ENCODE measurements around the gene NUDT1.

Gene NUDT1

DNA sequence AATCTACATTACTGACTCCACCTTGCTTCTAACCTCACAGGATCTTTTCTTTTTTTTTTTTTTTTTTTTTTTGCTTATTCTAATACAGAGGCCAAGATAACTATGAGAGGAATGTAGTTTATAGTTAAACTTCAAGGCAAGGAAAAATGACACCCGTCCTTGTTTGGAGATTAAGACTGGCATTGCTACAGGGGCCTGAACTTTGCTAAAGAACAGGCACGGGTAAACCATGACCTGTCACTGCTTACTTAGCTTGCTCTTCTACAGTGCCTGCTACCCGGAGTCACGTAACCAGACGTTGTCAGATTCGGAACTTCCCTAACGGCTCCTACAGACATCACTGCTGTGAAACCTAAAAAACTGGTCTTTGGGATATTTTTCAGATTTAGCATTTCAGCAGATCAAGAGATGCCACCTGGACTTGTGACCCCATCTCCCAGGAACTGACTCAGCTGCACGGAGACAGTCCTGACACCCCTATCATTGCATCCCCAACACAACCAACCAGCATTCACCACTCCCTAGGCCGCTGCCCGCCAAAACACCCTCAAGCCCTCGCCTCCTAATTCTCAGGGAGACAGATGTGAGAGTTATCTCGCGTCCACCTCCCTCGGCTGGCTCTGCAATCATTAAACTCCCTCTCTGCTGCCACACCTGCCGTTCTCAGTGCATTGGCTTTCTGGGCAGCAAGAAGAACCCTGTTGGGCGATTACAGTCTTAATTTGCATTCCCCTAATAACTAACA, 36.8 kb upstream of the NUDT1 start:
- DNase-seq: no peak

DNA sequence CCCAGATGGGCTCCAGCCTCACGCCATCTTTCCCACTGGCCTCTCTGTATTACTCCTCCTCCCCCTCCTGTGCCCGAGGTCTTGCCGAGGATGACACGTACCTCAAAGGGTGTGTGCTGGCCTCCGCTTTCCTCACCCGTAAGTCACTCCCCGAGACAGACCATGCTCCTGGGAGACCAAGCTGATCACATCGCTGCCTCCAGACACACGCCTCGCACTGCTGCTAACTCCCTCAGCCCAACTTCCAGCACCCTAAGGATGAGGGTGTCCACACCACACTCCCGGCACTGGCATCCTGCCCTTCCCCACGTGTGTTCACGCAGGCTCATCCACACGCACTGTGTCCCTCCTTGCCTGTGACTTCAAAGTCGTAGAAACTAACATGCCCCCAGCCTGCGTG, 33.3 kb upstream of the NUDT1 start:
- no peak for DNase-seq

DNA sequence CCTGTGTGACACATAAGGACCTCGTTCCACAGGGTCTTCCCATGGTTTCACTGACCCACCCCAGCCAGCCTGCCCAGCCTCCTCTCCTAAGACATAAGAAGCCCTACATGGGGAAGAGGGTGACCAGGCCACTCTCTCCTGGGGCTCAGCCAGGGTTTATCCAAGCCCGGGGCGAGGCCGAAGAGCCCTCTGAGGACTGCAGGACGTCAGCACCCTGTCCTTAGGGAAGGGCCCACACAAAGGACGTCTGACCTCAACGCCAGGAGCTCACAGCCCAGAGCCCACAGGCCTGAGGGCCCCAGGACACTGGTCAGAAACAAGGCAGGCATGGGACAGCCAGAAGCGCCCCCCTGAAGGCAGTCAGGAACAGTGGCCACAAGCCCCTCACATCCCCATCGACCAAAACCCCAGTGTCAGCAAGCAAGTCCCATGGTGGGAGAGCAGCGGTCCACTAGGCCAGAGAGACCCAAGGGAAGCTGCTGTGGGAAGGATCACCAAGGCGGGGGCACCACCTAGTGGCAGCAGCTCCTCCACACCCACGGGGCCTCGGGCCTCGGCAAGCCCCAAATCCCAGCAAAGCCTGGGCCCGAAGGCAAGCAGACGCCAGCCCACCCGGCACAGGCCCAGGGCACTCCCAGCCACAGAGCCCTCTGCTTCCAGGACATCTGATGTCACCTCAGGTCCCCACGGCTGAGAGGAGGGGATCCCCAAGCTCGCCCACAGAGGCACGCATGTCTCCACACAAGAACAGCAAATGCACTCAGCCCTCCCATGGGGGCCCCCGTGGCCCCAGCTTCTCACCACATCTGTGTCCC, 32.7 kb upstream of the NUDT1 start:
- DNase-seq: no peak

DNA sequence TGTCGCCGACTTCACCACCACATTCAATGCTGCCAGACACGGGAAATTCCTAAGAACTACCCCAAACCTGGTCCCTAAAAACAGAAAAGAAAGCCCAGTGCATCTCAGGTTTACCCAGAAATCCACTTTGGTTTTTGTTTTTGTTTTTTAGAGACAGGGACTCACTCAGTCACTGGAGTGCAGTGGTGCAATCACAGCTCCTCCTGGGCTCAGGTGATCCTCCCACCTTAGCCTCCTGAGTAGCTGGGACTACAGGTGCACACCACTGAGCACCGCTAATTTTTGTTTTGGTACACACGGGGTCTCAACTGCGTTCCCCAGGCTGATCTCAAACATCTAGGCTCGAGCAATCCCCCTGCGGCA, 32.1 kb upstream of the NUDT1 start:
- DNase-seq: no peak

DNA sequence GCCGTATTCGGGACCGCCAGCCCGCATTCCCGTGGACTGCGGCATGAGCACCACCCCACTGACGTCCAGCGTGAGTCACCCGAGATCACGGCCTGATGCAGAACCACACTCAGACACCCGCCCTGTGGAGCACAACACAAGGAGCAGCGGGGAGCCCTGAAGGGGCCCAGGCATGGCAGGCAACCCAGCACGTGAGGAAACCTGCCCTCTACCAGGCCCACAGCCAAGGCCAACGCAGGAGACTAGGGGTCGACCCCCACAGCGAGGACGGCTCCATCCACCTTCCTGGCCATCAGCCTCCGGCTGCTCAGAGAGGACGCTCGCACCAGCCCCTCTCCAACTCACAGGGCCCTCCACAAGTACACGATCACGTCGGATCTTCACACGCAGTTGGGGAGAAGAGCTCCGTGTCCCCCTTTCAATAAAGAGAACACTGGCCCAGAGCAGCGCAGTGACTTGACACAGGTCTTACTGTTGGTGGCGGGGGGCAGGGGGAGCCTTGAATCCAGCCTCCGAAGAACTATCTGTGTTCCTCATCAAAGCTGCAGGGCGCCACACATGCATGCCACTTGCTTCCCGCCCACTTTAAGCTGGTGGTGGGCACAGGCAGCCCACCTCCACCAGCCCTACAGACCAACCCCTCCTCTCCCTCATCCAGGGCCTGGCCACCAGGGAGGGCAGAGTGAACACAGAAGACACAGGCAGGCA, 31.3 kb upstream of the NUDT1 start:
- no peak for DNase-seq

DNA sequence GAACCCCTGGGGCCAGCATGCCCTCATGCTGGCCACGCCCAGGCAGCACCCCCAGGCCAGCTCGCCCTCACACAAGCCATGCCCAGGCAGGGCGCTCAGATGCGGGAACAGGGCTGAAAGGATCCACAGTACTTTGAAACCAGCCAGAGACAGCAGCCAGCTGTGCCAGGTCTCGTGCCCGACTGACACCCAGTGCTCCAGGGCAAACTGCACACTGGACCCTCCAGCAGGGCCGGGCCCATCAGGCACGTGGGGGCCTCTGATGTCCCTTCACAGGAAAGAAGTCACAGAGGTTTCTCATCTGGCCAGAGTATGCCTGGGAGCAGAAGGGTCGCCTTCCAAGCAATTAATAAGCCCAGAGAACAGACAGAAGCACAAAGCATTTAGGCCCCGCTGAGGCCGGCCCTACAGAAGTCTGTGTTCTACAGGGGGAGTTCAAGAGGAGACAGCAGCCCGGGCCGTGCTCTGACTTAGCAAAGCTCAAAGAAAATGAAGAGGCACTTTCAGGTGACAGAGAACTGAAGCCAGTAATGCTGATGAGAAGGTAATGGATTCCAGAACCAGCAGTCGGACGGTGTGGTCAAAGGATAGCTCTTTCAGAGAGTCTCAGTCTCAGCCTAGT, 30.7 kb upstream of the NUDT1 start:
- no peak for DNase-seq

DNA sequence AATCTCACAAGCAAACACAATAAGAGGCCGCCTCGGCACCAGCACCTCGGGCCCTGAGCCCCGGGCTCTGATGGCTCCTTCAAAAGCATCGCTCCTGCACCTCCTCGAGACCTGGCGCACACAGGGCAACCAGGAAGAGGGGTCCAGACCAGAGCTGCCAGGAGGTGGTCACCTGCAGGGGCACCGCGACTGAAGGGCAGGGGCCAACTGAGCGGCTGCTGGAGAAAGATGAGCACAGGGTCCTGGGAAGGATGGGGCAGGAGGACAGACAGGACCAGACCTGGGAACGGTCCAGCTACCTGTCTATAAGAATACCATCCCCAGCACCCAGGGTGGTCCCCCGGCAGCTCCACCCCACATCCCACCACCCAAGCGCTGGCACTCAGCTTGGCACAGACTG, 30.1 kb upstream of the NUDT1 start:
- no peak for DNase-seq

DNA sequence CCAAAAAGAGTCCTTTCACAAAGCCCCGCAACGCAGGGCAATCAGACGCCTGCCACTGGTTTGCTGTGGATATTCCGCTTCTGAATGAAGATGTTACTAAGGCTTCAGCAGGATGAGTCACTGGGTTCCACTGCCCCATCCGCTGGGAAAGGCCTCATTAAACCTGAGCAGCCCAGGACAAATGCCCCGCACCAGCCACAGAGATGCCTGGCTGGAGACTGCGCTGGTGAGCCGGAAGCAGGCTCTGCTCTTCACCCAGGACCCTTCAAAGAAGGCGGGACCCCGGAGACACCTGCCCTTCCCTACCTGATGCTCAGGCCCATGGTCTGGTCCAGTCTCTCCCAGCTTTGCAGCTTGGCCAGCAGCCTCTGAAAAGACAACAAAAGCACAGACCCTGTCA, 29.1 kb upstream of the NUDT1 start:
- no peak for DNase-seq

DNA sequence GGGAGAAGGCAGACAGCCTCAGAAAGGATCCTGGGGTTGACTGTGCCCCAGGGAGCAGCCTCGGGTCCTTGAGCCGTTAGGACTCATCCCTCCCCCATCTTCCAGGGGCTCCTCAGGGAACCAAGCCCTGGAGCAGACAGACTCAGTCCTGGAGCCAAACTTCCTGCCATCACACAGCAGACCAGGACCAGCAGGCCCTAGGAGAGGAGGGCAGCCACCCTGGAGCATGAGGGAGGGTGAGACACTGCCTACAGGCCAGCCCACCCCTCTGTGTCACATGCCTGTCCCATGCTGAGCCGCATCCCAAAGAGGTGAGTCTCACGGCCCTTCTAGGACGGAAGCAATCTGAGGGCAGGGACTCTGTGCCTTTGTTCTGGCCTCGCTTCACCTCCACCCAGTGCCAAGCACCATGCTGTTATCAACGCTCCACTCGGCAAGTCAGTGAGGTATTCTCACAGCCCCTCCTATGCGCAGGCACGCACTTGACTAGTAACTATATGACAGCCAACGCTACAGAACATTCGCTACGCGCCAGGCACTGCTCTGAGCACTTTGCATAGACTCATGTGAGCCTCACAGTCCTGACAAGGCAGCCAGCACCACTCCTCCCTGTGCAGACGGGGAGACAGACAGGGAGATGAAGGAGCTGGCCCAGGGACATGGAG, 28.3 kb upstream of the NUDT1 start:
- no peak for DNase-seq

DNA sequence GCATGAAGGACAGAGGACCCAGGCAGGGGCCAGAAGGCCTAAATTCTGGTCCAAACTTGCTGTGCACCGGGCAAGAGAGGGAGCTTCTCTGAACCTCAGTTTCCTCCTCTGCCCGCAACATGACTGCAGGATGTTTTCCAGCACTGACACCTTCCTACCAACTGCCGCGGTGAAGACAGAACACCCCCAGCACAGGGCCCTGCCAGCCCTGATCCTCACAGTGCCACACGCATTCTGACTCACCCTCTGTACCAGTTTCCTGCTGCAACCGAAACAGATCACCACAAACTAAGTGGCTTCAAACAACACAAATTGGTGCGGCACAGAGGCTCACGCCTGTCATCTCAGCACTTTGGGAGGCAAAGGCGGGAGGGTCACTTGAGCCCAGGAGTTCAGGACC, 27.4 kb upstream of the NUDT1 start:
- no peak for DNase-seq

DNA sequence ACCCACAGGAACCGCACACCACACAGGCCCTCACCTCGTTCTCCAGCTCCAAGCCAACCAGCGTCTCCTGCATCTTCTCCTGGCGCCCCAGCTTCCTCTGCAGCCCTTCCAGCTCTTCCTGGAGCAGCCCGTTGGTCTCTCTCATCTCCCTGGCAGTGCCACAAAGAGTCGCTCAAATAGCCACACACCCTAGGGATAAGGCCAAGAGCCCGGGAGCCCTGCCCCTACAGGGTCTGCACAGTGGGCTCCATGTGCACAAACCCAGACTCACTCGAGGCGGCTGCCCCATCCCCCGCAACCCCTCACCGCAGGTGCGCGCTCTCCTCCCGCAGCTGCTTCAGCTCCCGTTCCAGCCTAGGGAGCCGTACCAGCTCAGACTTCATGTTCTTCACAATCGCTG, 26.2 kb upstream of the NUDT1 start:
- DNase-seq: no peak

DNA sequence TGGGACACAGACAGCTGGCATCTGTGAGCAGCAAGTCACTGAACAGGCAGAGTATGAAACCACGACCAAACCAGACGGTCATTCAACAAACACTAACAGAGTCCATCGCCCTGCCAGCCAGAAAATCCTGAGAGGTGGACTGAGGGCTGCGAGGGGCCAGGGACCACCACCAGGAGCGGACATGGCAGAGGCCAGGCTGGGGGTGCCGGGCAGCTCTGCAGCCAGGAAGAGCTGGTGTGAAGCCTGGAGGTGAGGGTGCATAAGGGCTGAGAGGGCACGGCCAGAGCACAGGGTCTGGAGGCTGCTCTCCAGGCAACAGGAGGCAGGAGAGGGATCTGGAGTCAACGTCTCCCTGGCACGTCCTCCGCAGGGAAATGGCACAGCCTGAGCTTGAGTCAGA, 24.8 kb upstream of the NUDT1 start:
- no peak for DNase-seq

DNA sequence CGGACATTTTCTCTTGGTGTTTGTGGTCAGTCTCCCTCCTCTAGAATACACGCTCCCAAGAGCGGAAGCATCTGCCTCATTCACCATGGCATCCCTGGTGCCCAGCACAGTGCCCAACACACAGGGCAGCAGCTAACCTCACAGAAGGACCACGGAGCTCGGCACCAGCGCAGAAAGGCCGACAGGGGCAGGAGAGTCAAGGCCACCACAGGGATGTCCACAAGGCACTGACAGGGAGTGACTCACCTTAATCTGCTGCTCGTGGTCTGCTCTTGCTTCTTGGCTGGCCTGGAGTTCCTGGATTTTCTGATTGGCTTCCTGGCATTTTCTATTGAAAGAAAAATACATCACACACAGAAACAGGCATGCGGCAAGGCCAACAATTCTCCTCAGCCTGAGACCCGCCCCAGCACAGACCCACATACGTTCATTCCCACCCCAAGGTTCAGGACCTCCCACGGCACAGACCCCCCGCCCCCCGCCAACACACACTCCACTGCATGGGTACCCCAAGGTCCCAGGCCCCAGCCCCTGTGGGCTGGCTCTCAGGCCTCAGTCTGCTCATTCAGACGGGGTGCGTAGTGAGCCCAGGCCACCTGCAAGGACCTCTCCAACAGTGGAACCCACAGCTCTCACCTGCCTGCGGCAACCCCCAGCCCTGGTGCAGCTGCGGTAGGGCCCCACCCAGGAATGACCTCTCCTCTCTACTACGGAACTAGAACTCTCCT, 24.1 kb upstream of the NUDT1 start:
- no peak for DNase-seq

DNA sequence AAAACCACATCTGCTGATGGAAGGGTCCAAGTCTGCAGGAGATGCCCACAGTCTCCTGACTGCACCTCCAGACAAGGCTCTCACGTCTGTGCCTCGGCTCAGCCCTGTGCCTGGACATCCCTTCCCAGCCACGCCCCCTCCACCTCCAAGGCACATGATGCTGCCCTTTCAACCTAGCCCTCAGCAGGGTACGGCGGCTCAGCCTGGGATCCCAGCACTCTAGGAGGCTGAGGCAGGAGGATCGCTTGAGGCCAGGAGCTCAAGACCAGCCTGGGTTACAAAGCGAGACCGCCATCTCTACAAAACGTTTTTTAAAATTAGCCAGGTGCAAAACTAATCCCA, 23.6 kb upstream of the NUDT1 start:
- DNase-seq: no peak

DNA sequence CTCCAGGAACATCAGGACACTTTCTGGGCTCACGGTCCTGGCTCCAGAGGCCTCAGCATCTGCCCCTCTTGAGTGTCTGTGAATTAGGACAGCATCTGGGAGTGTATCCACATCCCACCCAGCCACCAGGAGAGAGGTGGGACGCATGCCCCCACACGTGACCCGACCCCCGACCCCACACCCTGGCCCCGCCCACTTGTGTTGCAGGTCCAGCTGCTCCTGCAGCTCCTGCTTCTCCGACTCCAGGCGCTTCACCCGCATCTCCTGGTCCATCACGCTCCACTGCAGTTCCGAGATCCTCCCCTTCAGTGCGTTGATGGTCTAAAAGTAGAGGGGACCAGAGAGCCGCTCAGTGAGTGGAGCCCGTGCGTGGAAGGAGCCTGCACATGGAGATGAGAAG, 22.9 kb upstream of the NUDT1 start:
- no peak for DNase-seq

DNA sequence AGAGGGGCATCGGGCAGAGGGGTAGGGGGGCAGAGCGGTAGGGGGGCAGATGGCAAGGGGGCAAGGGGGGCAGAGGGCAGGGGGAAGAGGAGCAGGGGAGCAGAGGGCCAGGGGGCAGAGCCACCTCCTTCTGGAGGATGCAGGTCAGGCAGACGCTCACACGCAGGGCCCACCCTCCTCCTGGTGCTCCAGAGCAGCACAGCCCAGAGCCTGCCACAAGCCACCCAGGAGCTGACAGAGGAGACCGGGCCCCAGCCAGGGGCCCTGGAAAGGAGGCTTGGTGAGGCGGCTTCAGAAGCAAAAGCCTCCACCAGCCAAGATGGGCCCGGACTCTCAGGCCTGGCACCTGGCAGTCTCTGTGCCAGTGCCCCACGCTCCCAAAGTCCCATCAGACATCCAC, 22.4 kb upstream of the NUDT1 start:
- no peak for DNase-seq

DNA sequence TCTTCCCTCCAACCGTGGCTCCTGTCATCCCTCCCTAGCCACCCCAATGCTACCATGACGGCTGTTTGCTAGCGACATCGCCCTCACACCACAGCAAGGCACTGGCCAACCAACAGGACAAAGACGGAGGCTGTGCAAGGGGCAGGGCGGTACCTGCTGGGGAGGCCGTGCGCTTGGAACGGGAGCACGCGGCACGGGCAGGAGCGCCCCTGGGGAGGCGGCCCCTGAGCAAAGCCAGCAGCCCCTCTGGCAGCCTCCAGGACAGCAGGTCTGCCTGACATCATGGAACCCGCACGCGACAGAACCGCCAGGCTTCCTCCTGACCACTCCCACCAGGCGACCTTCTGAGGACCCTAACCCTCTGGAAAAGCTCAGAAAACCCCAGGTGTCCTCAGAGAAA, 22.0 kb upstream of the NUDT1 start:
- DNase-seq: no peak

DNA sequence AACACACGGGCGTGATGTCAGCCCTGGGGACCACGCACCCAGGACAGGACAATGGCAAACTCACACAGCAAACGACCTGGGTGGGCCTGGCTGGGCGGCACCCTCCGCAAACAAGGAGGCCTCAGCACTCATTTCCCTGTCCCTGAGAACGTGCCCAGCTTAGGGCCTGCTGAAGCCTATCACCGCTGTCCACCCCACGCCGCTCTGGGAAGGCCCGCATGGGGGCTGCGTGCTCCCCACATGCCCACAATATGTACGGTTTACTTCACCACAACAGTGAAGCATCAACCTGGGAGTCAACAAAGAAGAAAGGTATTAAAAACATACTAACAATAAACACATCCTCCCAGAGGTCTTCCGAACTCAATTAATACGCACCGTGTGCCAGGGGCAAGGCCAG, 21.5 kb upstream of the NUDT1 start:
- no peak for DNase-seq

DNA sequence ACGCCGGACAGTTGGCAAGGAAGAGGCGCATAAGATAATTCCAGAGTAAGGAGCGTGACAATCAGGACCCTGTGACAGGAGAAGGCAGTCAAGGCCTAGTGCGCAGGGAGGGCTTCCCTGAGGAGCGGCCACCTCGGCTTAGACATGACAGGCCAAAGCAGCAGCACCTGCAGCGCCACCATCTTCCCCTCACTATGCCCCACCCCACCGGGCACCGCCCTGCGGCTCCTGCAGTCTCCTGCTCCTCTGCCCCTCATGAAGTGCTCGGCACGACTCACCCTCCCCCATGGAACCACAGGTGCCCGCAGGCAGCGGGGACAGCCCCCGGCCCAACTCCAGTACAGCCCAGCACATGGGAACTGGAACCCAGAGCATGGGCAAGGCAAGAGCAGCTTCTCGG, 21.1 kb upstream of the NUDT1 start:
- DNase-seq: no peak

DNA sequence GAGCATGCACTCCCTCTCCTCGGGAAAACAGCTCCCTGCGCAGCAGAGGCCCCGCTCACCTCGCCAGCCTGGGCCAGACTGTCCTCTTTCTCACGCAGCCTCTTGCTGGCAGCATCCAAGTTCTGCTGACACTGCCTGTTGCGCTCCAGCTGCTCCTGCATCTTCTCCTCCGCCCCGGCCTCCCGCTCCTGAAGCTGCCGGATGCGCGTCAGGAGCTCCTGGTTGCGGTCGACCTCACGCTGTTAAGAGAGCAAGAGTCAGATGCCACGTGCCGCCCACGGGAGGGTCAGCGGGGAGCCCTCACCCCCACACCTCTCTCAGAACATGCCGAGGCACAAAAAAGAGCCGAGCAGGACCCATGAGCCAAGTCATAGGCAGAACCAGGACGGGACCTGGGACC, 19.5 kb upstream of the NUDT1 start:
- DNase-seq: no peak

DNA sequence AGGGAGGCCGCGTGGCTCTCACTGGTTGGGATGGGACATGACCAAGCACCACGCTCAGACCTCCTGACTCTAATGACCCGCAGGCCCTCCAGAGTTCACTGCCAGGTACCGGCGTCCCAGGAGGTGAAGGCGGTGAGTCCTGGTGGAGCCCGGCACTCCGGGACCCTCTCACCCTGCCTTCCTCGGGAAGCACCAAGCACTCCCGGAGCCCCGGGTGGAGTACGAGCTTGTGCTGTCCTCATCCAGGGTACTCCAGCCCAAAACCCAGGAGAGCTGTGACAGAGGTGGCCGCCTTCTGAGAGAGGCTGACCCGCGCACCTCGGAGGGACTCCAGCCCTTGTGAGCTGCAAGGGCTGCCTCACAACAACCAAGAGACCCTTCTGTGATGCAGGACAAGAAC, 18.7 kb upstream of the NUDT1 start:
- no peak for DNase-seq

DNA sequence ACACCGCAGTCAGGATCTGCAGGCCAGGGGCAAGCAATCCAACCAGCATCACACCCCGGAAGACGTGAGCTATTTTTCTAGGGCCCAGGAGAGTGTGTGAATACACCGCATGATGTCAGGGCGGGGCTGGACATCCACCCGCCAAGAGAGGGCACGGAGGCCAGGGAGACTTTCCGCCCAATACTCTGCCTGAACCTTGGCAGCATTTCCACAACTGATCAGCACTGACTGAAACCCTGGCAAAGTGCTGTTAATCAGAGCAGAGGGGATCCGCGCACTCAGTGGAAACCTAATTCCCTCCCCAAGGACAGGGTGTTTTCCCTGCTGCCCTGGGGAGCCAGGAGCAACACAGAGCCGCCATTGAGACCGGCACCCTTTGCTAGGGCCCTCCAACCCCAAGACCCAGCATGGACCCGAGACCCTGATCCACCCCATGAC, 17.5 kb upstream of the NUDT1 start:
- DNase-seq: no peak

DNA sequence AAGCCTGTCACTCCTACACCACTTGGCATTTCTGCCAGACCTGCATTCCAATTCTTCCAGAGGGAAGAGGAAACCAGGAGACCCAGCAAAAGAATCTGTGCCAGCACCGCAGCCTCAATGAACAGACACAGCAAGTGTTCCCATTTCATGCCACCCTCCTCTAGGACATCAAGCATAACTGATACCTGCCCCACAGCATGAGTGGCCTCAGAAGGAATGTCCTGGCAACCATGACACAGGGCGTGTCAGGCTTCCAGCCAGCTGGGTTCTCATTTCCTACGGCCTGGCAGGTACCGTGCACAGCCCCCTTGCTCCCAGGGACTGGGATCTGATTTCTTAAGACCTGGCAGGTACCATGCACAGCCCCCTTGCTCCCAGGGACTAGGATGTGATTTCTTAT, 17.1 kb upstream of the NUDT1 start:
- DNase-seq: no peak

Measured in NCI-H524 treated with DMSO at 0.1 percent for 48 hours (cell line).